Duodenal mucosa (tissue), 2 donors: ENCODE measurements around the gene ACAP1.

Experiments used
- H3K27ac ChIP-seq: one replicate; pipeline ENCODE4 v1.7.0; 2013; ENCODE audit warnings: low read depth, low read length
- H3K27me3 ChIP-seq, 2 donors: one replicate each; pipeline ENCODE4 v1.7.0; 2013; ENCODE audit warnings: low read length in 2 of 2, control low read depth in 1 of 2; ENCODE audit not compliant: insufficient read depth in 2 of 2, control insufficient read depth in 1 of 2
- H3K36me3 ChIP-seq, 2 donors: one replicate each; pipeline ENCODE4 v1.7.0; 2013; ENCODE audit warnings: low read length in 2 of 2, control low read depth in 1 of 2; ENCODE audit not compliant: insufficient read depth in 2 of 2, control insufficient read depth in 1 of 2
- H3K4me1 ChIP-seq, 2 donors: one replicate each; pipeline ENCODE4 v1.7.0; 2013; ENCODE audit warnings: low read length in 2 of 2, control low read depth in 1 of 2; ENCODE audit not compliant: insufficient read depth in 2 of 2, control insufficient read depth in 1 of 2
- H3K4me3 ChIP-seq, 2 donors: one replicate each; pipeline ENCODE4 v1.7.0; 2013; ENCODE audit warnings: low read length in 2 of 2, low read depth in 1 of 2
- H3K9ac ChIP-seq, 2 donors: one replicate each; pipeline ENCODE4 v1.7.0; 2013; ENCODE audit warnings: low read length in 2 of 2, low read depth in 1 of 2
- H3K9me3 ChIP-seq, 2 donors: one replicate each; pipeline ENCODE4 v1.7.0; 2013; ENCODE audit warnings: low read length in 2 of 2, control low read depth in 1 of 2; ENCODE audit not compliant: control insufficient read depth in 1 of 2

Gene ACAP1

GRCh38 chr17:7312432-7313087 is 23.8 kb upstream of the ACAP1 start:
- Histone ChIP-seq H3K27me3 (no peaks in the 10 kb centered on the region), H3K9ac (no peak overlapping the region), H3K9me3 (no peaks in the 10 kb centered on the region), H3K27ac (no peak overlapping the region), H3K4me3 (no peak overlapping the region), H3K4me1 (peaks cover 41% of the 10 kb centered on the region in 2 donors), H3K36me3 (peaks cover 45 to 55% of the 10 kb centered on the region in 2 donors)

- H3K27ac ChIP-seq = no peak overlapping the region
- peaks cover 52 to 62% of the 10 kb centered on the region in 2 donors for H3K36me3 ChIP-seq
- peak overlapping the region in 1 of 2 donors; percentile 21 for H3K9ac ChIP-seq
- H3K27me3 ChIP-seq = no peaks in the 10 kb centered on the region
- no peak overlapping the region for H3K4me3 ChIP-seq
- H3K4me1 ChIP-seq = peaks cover 41 to 43% of the 10 kb centered on the region in 2 donors
- no peaks in the 10 kb centered on the region for H3K9me3 ChIP-seq
These were observed 23.0 kb upstream of the ACAP1 start for GRCh38 chr17:7313088-7313889.

- H3K4me1 ChIP-seq = peaks cover 37 to 44% of the 10 kb centered on the region in 2 donors
- H3K4me3 ChIP-seq = peak overlapping the region; percentile 89 to 92
- no peaks in the 10 kb centered on the region for H3K9me3 ChIP-seq
- no peaks in the 10 kb centered on the region for H3K27me3 ChIP-seq
- H3K27ac ChIP-seq = no peak overlapping the region
- peak overlapping the region; percentile 87 to 90 for H3K9ac ChIP-seq
- peaks cover 60 to 70% of the 10 kb centered on the region in 2 donors for H3K36me3 ChIP-seq
These were observed 22.2 kb upstream of the ACAP1 start for GRCh38 chr17:7313890-7314718.

- peak within 1 kb of the TSS; percentile 84 for H3K27ac ChIP-seq
- H3K36me3 ChIP-seq = peaks cover 52 to 66% of the 10 kb centered on the region in 2 donors
- no peaks in the 10 kb centered on the region for H3K9me3 ChIP-seq
- peaks cover 29 to 35% of the 10 kb centered on the region in 2 donors for H3K4me1 ChIP-seq
- H3K4me3 ChIP-seq = peak within 1 kb of the TSS; percentile 89 to 92
- H3K9ac ChIP-seq = peak within 1 kb of the TSS; percentile 87 to 90
- H3K27me3 ChIP-seq = no peaks in the 10 kb centered on the region
These were observed 21.4 kb upstream of the ACAP1 start, which contains the start of gene GPS2 for GRCh38 chr17:7314719-7315569. Gene GPS2, minus strand, starts transcription at chr17:7315360. Its CDS starts 308 bp downstream, at chr17:7315052.

DNA sequence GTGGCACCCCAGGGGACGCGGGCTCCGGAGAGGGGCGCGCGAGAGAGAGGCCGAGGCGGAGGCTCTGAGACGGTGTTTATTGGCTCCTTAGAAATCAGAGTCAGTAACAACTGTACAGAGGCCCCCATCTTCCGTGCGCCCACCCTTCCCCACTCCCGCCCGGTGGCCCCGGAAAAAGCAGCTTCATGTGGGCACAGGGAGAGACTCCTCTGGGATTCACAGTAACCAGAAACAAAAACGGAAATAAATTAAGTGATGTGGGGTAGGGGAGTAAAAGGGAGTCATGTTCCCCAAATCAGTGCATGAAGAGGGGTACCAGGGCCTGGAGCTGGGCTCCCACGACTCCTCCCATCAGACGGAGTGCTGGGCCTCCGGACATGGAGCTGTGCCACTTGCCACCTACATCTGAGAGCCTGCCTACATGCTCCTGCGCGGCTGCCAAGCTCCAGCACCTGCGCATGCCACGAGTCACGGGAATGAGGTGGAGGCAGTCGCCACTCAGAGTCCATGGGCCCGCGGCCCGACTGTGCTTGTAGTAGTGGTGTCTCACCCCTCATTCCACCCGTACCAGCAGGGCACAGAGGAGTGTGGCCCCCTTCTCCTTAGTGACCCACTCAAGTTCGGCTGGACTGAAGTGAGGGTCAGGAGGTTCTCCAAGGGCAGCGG is 20.6 kb upstream of the ACAP1 start:
- H3K27me3 ChIP-seq = no peaks in the 10 kb centered on the region
- peaks cover 24 to 31% of the 10 kb centered on the region in 2 donors for H3K4me1 ChIP-seq
- H3K36me3 ChIP-seq = peaks cover 49 to 65% of the 10 kb centered on the region in 2 donors
- peak overlapping the region; percentile 76 to 90 for H3K9ac ChIP-seq
- H3K9me3 ChIP-seq = no peaks in the 10 kb centered on the region
- peak overlapping the region; percentile 84 for H3K27ac ChIP-seq
- peak overlapping the region; percentile 80 to 92 for H3K4me3 ChIP-seq

DNA sequence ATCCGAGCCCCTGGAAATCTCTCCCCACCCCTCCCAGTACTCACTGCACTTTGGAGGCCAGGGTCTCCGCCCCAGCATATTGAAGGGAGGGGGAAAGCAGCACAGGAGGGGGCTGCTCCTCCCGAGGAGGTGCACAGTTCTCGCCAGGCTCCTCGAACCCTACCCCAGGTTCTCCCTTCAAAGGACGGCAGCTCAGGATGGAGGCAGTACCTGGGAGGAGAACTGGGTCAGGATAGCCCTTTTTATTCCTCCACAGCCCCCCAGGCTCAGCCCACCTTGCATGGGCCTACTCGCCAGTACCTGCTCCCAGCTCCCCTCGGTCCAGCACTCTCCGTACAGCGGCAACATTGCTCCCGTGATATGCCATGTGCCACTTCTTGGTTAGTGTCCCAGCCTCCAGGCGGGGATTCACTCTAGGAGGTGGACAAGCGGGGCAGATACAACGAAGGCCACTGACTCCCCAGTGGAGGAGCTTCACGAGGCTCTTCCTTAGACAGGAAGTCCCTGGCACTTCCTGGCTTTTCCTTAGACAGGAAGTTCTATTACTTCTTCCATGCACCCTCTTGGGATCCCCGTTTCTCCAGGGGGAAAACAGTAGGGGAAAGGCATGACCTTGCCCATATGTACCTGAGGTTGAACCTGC is 19.0 kb upstream of the ACAP1 start:
- no peak overlapping the region for H3K4me3 ChIP-seq
- peaks cover 24 to 31% of the 10 kb centered on the region in 2 donors for H3K4me1 ChIP-seq
- peaks cover 47 to 64% of the 10 kb centered on the region in 2 donors for H3K36me3 ChIP-seq
- no peaks in the 10 kb centered on the region for H3K27me3 ChIP-seq
- H3K9ac ChIP-seq = no peak overlapping the region
- no peak overlapping the region for H3K27ac ChIP-seq
- H3K9me3 ChIP-seq = no peaks in the 10 kb centered on the region

GRCh38 chr17:7318121-7318860 is 18.0 kb upstream of the ACAP1 start:
- Histone ChIP-seq H3K36me3 (peaks cover 46 to 64% of the 10 kb centered on the region in 2 donors), H3K27ac (no peak overlapping the region), H3K27me3 (no peaks in the 10 kb centered on the region)

DNA sequence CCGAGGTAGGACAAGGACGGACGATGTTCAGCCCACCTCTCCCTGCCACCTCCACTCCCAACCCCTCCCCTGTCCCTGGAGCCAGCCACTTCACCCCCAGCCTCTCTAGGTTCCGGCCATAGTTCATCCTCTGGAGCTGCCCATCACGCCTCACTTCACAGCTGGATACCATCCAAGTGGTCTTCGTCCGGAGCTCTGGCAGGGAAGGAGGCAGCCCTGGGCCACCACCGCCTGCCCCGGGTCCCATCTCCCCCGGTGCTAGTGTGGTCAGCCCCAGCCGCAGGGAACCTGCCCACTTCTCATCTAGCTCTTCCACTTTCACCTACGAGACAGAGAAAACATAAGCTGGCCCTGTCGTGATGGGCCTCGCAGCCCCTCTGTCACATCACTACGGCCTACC is 14.9 kb upstream of the ACAP1 start:
- H3K9ac ChIP-seq = no peak overlapping the region
- peaks cover 0 to 9% of the 10 kb centered on the region in 2 donors for H3K4me1 ChIP-seq
- no peak overlapping the region for H3K4me3 ChIP-seq
- H3K27ac ChIP-seq = no peak overlapping the region
- peaks cover 49 to 83% of the 10 kb centered on the region in 2 donors for H3K36me3 ChIP-seq
- no peaks in the 10 kb centered on the region for H3K27me3 ChIP-seq
- no peaks in the 10 kb centered on the region for H3K9me3 ChIP-seq

More at GRCh38 chr17:7318121-7318860, 18.0 kb upstream of the ACAP1 start:
- H3K9me3 ChIP-seq = no peaks in the 10 kb centered on the region
- peaks cover 19 to 31% of the 10 kb centered on the region in 2 donors for H3K4me1 ChIP-seq
- no peak overlapping the region for H3K4me3 ChIP-seq
- no peak overlapping the region for H3K9ac ChIP-seq
